Neural progenitor cell (in vitro differentiated cells): ENCODE measurements around the gene TMBIM6. TPM values are rescaled to one million over a fixed set of nuclear protein-coding genes. Genes with fewer than 3 reads are reported as not detected.

ENCODE experiments used
- DNase-seq: peaks from one replicate; pipeline ENCODE4 v3.0.0-alpha.2; 2016; ENCODE audit warnings: low spot score
- H2AFZ ChIP-seq: fragments of 200-600 bp; sonication (generic); replicated peaks from 2 replicates; pipeline ENCODE4 v1.6.1; 2016; ENCODE audit warnings: antibody characterized with exemption
- H3F3A ChIP-seq: fragments of 200-600 bp; sonication (generic); 2 replicates; pipeline ENCODE4 v1.6.1; 2016; ENCODE audit warnings: antibody characterized with exemption, low read depth
- H3K27ac ChIP-seq: fragments of 200-600 bp; sonication (generic); 2 replicates; pipeline ENCODE4 v1.5.1; 2016; ENCODE audit warnings: mild to moderate bottlenecking
- H3K27me3 ChIP-seq: fragments of 200-600 bp; sonication (generic); 2 replicates; pipeline ENCODE4 v1.6.1; 2016; ENCODE audit warnings: mild to moderate bottlenecking, moderate library complexity
- H3K36me3 ChIP-seq: fragments of 200-600 bp; sonication (generic); 2 replicates; pipeline ENCODE4 v1.5.1; 2016
- H3K4me1 ChIP-seq: fragments of 200-600 bp; sonication (generic); 2 replicates; pipeline ENCODE4 v1.6.1; 2016; ENCODE audit warnings: mixed run types
- H3K4me2 ChIP-seq: fragments of 200-600 bp; sonication (generic); 2 replicates; pipeline ENCODE4 v1.6.1; 2016
- H3K4me3 ChIP-seq: fragments of 200-600 bp; sonication (generic); 2 replicates; pipeline ENCODE4 v1.5.1; 2016
- H3K79me2 ChIP-seq: fragments of 200-600 bp; sonication (generic); 2 replicates; pipeline ENCODE4 v1.6.1; 2016; ENCODE audit warnings: low read depth
- H3K9ac ChIP-seq: fragments of 200-600 bp; sonication (generic); 2 replicates; pipeline ENCODE4 v1.6.1; 2016
- H3K9me3 ChIP-seq: fragments of 200-600 bp; sonication (generic); 2 replicates; pipeline ENCODE4 v1.5.1; 2016; ENCODE audit warnings: low read depth
- H4K20me1 ChIP-seq: fragments of 200-600 bp; sonication (generic); 2 replicates; pipeline ENCODE4 v1.6.1; 2016; ENCODE audit warnings: low read depth
- H3K27ac Mint-ChIP-seq: 3 replicates; pipeline ENCODE4 v1.8.0; 2021; ENCODE audit warnings: mixed read lengths
- H3K27me3 Mint-ChIP-seq: 2 replicates; pipeline ENCODE4 v1.8.0; 2022; ENCODE audit warnings: low read depth, mild to moderate bottlenecking, inconsistent platforms, moderate library complexity, mixed read lengths; ENCODE audit not compliant: insufficient read depth
- H3K36me3 Mint-ChIP-seq: 3 replicates; pipeline ENCODE4 v1.8.0; 2021; ENCODE audit warnings: mixed read lengths
- H3K4me1 Mint-ChIP-seq: 3 replicates; pipeline ENCODE4 v1.8.0; 2021; ENCODE audit warnings: mixed read lengths
- H3K4me3 Mint-ChIP-seq: 3 replicates; pipeline ENCODE4 v1.8.0; 2021; ENCODE audit warnings: mild to moderate bottlenecking, moderate library complexity, mixed read lengths
- H3K9me3 Mint-ChIP-seq: 3 replicates; pipeline ENCODE4 v1.8.0; 2020; ENCODE audit warnings: mixed read lengths
- EZH2 ChIP-seq: fragments of 200-600 bp; sonication (generic); IDR thresholded peaks from 2 replicates; pipeline ENCODE4 v1.6.1; 2017; ENCODE audit warnings: antibody characterized with exemption, mild to moderate bottlenecking, moderate library complexity
- EZH2phosphoT487 ChIP-seq: fragments of 200-600 bp; sonication (generic); IDR thresholded peaks from 2 replicates; pipeline ENCODE4 v1.6.1; 2017; ENCODE audit warnings: antibody characterized with exemption
- total RNA-seq: library from RNA; depleted of rRNA; stranded (reverse); fragments of >200 nt; gene quantifications from 2 replicates; pipeline ENCODE4 v1.2.3, GENCODE V29; 2015; ENCODE audit warnings: low replicate concordance
- TF ChIP-seq, protein P1 (sequence below): fragments of 200-600 bp; sonication (generic); IDR thresholded peaks from 2 replicates; pipeline ENCODE4 v1.5.1; 2017; ENCODE audit warnings: antibody characterized with exemption, mild to moderate bottlenecking

Gene TMBIM6
- total RNA-seq, 1 donor from 2014 or later: 256 TPM

GRCh38 chr12:49798248-49798647 is 56.9 kb downstream of the TMBIM6 start:
- H3K27me3 ChIP-seq: no peaks in the 10 kb centered on the region
- no peaks in the 10 kb centered on the region for H3K4me1 ChIP-seq
- DNase-seq: no peak
- peaks cover 18% of the 10 kb centered on the region for H3K36me3 Mint-ChIP-seq
- no peaks in the 10 kb centered on the region for H3K79me2 ChIP-seq
- no peaks in the 10 kb centered on the region for H3K4me1 Mint-ChIP-seq
- TF ChIP-seq, protein P1, sequence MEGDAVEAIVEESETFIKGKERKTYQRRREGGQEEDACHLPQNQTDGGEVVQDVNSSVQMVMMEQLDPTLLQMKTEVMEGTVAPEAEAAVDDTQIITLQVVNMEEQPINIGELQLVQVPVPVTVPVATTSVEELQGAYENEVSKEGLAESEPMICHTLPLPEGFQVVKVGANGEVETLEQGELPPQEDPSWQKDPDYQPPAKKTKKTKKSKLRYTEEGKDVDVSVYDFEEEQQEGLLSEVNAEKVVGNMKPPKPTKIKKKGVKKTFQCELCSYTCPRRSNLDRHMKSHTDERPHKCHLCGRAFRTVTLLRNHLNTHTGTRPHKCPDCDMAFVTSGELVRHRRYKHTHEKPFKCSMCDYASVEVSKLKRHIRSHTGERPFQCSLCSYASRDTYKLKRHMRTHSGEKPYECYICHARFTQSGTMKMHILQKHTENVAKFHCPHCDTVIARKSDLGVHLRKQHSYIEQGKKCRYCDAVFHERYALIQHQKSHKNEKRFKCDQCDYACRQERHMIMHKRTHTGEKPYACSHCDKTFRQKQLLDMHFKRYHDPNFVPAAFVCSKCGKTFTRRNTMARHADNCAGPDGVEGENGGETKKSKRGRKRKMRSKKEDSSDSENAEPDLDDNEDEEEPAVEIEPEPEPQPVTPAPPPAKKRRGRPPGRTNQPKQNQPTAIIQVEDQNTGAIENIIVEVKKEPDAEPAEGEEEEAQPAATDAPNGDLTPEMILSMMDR: no peak
- no peak for TF ChIP-seq EZH2
- TF ChIP-seq EZH2phosphoT487: no peak
- no peaks in the 10 kb centered on the region for H3K9me3 Mint-ChIP-seq
- H4K20me1 ChIP-seq: peaks cover 4% of the 10 kb centered on the region
- no peak overlapping the region for H3K9ac ChIP-seq
- peak overlapping the region; percentile 13 for H3K27ac ChIP-seq
- H3K4me3 ChIP-seq: no peak overlapping the region
- no peaks in the 10 kb centered on the region for H3K9me3 ChIP-seq
- no peak overlapping the region for H3K27ac Mint-ChIP-seq
- no peaks in the 10 kb centered on the region for H3K36me3 ChIP-seq
- no peak overlapping the region for H3K4me2 ChIP-seq
- peaks cover 9% of the 10 kb centered on the region for H3K27me3 Mint-ChIP-seq
- H3F3A ChIP-seq: no peaks in the 10 kb centered on the region
- no peak overlapping the region for H3K4me3 Mint-ChIP-seq
- no peak overlapping the region for H2AFZ ChIP-seq

GRCh38 chr12:49798934-49799333 is 57.6 kb downstream of the TMBIM6 start:
- Histone ChIP-seq H3K27ac (peak overlapping the region; percentile 13), H3K9ac (no peak overlapping the region), H3K36me3 (no peaks in the 10 kb centered on the region), H3K4me2 (no peak overlapping the region), H3K4me1 (no peaks in the 10 kb centered on the region), H3K79me2 (no peaks in the 10 kb centered on the region), H3K27me3 (no peaks in the 10 kb centered on the region), H4K20me1 (peaks cover 4% of the 10 kb centered on the region), H3K9me3 (no peaks in the 10 kb centered on the region), H2AFZ (no peak overlapping the region), H3F3A (no peaks in the 10 kb centered on the region), H3K4me3 (no peak overlapping the region)
- Mint-ChIP-seq H3K4me3 (no peak overlapping the region), H3K36me3 (peaks cover 18% of the 10 kb centered on the region), H3K9me3 (no peaks in the 10 kb centered on the region), H3K27me3 (peaks cover 9% of the 10 kb centered on the region), H3K4me1 (no peaks in the 10 kb centered on the region), H3K27ac (no peak overlapping the region)
- no peak for DNase-seq
- TF ChIP-seq, protein P1: no peak

- H4K20me1 ChIP-seq: peaks cover 4% of the 10 kb centered on the region
- H3K27me3 ChIP-seq: no peaks in the 10 kb centered on the region
- H3K4me1 ChIP-seq: no peaks in the 10 kb centered on the region
- H3K27ac ChIP-seq: no peak overlapping the region
- DNase-seq: no peak
- H3K9me3 ChIP-seq: no peaks in the 10 kb centered on the region
- H3K4me2 ChIP-seq: no peak overlapping the region
- Mint-ChIP-seq H3K27ac (no peak overlapping the region), H3K4me1 (no peaks in the 10 kb centered on the region), H3K36me3 (peaks cover 24% of the 10 kb centered on the region), H3K27me3 (peaks cover 8% of the 10 kb centered on the region), H3K4me3 (no peak overlapping the region), H3K9me3 (no peaks in the 10 kb centered on the region)
- H3K9ac ChIP-seq: no peak overlapping the region
- H3K4me3 ChIP-seq: no peak overlapping the region
- no peaks in the 10 kb centered on the region for H3F3A ChIP-seq
- no peaks in the 10 kb centered on the region for H3K36me3 ChIP-seq
- H3K79me2 ChIP-seq: no peaks in the 10 kb centered on the region
- TF ChIP-seq EZH2: no peak
- H2AFZ ChIP-seq: no peak overlapping the region
These were observed 59.2 kb downstream of the TMBIM6 start for GRCh38 chr12:49800421-49801140.
